Nephron (organoid): ENCODE data around the gene PARP8.

ENCODE experiments used
- H3K27ac Mint-ChIP-seq, 3 experiments: 2 replicates each; pipeline ENCODE4 v1.8.0; 2020; ENCODE audit warnings: mixed read lengths in 3 of 3, mild to moderate bottlenecking in 2 of 3, moderate library complexity in 1 of 3
- H3K27me3 Mint-ChIP-seq: 2 replicates; pipeline ENCODE4 v1.8.0; 2021; ENCODE audit warnings: low read depth, mild to moderate bottlenecking, moderate library complexity, mixed read lengths
- H3K36me3 Mint-ChIP-seq: 2 replicates; pipeline ENCODE4 v1.8.0; 2020; ENCODE audit warnings: low read depth, mixed read lengths
- H3K4me1 Mint-ChIP-seq: 2 replicates; pipeline ENCODE4 v1.8.0; 2020; ENCODE audit warnings: mixed read lengths
- H3K4me3 Mint-ChIP-seq, 3 experiments: 2 replicates each; pipeline ENCODE4 v1.8.0; 2020; ENCODE audit warnings: mild to moderate bottlenecking in 3 of 3, mixed read lengths in 3 of 3, moderate library complexity in 2 of 3
- H3K9me3 Mint-ChIP-seq: 2 replicates; pipeline ENCODE4 v1.8.0; 2020; ENCODE audit warnings: mixed read lengths
- CTCF ChIP-seq, 3 experiments: fragments of 200-600 bp; sonication (generic); IDR thresholded peaks; one replicate each; pipeline ENCODE4 v1.5.0; 2021; ENCODE audit warnings: antibody characterized with exemption in 3 of 3; ENCODE audit not compliant: unreplicated experiment in 3 of 3

The PARP8 gene

GRCh38 chr5:50822761-50823160 lies 156.3 kb downstream of the PARP8 start:
- no peak for TF ChIP-seq CTCF (IDR thresholded peaks at IDR 0.05; ENCODE audit: unreplicated experiment in 3 of 3)

GRCh38 chr5:50823568-50823967 lies 157.1 kb downstream of the PARP8 start:
- H3K27ac Mint-ChIP-seq = no peak overlapping the region
- peaks cover 20% of the 10 kb centered on the region for H3K4me1 Mint-ChIP-seq
- no peak overlapping the region for H3K4me3 Mint-ChIP-seq
- H3K36me3 Mint-ChIP-seq = peaks cover 26% of the 10 kb centered on the region
- H3K27me3 Mint-ChIP-seq = no peaks in the 10 kb centered on the region
- no peaks in the 10 kb centered on the region for H3K9me3 Mint-ChIP-seq
- TF ChIP-seq CTCF (IDR thresholded peaks at IDR 0.05; ENCODE audit: unreplicated experiment in 3 of 3) = no peak

More at GRCh38 chr5:50822761-50823160, 156.3 kb downstream of the PARP8 start:
- Mint-ChIP-seq H3K9me3 (no peaks in the 10 kb centered on the region), H3K4me1 (peaks cover 20% of the 10 kb centered on the region), H3K4me3 (no peak overlapping the region), H3K27ac (no peak overlapping the region), H3K36me3 (peaks cover 17% of the 10 kb centered on the region), H3K27me3 (no peaks in the 10 kb centered on the region)

GRCh38 chr5:50824109-50824508 lies 157.7 kb downstream of the PARP8 start:
- H3K27me3 Mint-ChIP-seq = no peaks in the 10 kb centered on the region
- peaks cover 27% of the 10 kb centered on the region for H3K36me3 Mint-ChIP-seq
- H3K4me1 Mint-ChIP-seq = peaks cover 20% of the 10 kb centered on the region
- H3K9me3 Mint-ChIP-seq = no peaks in the 10 kb centered on the region
- no peak for TF ChIP-seq CTCF (IDR thresholded peaks at IDR 0.05; ENCODE audit: unreplicated experiment in 3 of 3)
- no peak overlapping the region for H3K27ac Mint-ChIP-seq
- H3K4me3 Mint-ChIP-seq = no peak overlapping the region

GRCh38 chr5:50827516-50828247 lies 161.2 kb downstream of the PARP8 start:
- no peak for TF ChIP-seq CTCF (IDR thresholded peaks at IDR 0.05; ENCODE audit: unreplicated experiment in 3 of 3)
- no peak overlapping the region for H3K4me3 Mint-ChIP-seq
- no peaks in the 10 kb centered on the region for H3K9me3 Mint-ChIP-seq
- peaks cover 9% of the 10 kb centered on the region for H3K4me1 Mint-ChIP-seq
- peaks cover 15% of the 10 kb centered on the region for H3K36me3 Mint-ChIP-seq
- no peak overlapping the region for H3K27ac Mint-ChIP-seq
- H3K27me3 Mint-ChIP-seq = no peaks in the 10 kb centered on the region

GRCh38 chr5:50829023-50829422 lies 162.6 kb downstream of the PARP8 start:
- H3K36me3 Mint-ChIP-seq = peaks cover 15% of the 10 kb centered on the region
- H3K9me3 Mint-ChIP-seq = no peaks in the 10 kb centered on the region
- H3K27me3 Mint-ChIP-seq = no peaks in the 10 kb centered on the region
- no peaks in the 10 kb centered on the region for H3K4me1 Mint-ChIP-seq
- no peak for TF ChIP-seq CTCF (IDR thresholded peaks at IDR 0.05; ENCODE audit: unreplicated experiment in 3 of 3)
- no peak overlapping the region for H3K27ac Mint-ChIP-seq
- H3K4me3 Mint-ChIP-seq = no peak overlapping the region

- no peak overlapping the region for H3K4me3 Mint-ChIP-seq
- H3K27ac Mint-ChIP-seq = no peak overlapping the region
- H3K9me3 Mint-ChIP-seq = no peaks in the 10 kb centered on the region
- no peaks in the 10 kb centered on the region for H3K27me3 Mint-ChIP-seq
- H3K4me1 Mint-ChIP-seq = no peaks in the 10 kb centered on the region
- TF ChIP-seq CTCF (IDR thresholded peaks at IDR 0.05; ENCODE audit: unreplicated experiment in 3 of 3) = no peak
- H3K36me3 Mint-ChIP-seq = peaks cover 18% of the 10 kb centered on the region
Observed at GRCh38 chr5:50832657-50833284, 166.3 kb downstream of the PARP8 start.
